Stimulated activated CD4-positive, alpha-beta T cell treated with anti-CD3 and anti-CD28 coated beads, Interleukin-15, amount 100 ng/mL, for 48 hours (primary cell): ENCODE measurements around the gene GGNBP2.

Source experiments
- DNase-seq, 2 donors: peaks; one replicate each; pipeline ENCODE4 v3.0.0-alpha.2; 2020; ENCODE audit warnings: low read depth in 2 of 2

Gene GGNBP2

DNA sequence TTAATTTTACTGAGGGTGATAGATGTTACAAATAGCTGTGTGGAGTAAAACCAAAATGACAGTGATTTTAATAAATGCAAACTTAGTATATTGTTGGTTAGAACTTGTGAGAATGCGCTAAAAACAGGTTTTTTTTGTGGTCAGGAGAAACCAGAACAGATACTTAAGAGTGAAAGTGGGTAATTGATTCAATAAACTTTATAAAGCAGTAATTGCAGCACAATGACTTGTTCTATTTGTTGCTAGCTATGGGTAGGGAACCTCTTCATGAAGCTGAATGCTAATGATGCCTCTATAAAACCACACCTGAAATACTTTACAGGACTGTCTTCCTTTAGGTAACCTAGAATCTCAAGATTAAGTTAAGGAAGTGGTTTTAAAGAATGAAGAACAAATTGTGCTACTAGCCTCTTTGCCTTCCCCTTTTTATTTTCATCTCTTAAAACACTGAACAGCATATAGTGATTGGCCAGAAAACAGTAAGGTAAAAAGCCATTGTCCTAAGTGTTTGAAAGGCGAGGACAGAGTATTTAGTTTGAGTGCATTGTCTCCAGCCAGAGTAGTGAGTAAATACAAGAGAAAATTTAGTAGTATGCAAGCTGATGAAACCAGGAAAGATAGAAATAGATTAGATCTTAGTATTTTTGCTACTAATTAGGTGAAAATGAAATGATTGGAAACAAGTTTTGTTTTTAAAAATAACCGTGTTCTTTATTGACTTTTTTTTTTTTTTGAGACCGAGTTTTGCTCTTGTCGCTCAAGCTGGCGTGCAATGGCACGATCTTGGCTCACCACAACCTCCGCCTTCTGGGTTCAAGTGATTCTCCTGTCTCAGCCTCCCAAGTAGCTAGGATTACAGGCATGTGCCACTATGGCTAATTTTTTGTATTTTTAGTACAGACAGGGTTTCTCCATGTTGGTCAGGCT lies 6.0 kb downstream of the GGNBP2 start:
- no peak for DNase-seq

DNA sequence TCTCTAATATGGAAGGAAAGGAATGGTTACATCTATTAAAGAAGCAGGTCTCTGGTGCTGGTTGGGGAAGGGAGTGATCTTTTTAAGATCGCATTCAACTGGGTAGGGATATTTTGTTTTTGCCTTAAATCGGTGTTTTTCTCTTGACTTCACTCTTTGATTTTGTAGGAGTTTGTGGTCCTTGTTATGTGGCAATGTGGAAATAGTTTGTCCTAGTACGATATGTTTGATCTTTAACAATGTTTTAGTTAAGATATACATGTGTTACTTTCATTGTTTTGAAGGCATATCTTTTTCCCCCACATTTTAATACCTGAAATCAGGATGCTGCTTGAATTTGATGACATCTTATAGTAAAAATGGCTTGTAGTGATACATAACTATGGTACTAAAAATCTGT lies 8.7 kb downstream of the GGNBP2 start:
- DNase-seq = no peak

DNA sequence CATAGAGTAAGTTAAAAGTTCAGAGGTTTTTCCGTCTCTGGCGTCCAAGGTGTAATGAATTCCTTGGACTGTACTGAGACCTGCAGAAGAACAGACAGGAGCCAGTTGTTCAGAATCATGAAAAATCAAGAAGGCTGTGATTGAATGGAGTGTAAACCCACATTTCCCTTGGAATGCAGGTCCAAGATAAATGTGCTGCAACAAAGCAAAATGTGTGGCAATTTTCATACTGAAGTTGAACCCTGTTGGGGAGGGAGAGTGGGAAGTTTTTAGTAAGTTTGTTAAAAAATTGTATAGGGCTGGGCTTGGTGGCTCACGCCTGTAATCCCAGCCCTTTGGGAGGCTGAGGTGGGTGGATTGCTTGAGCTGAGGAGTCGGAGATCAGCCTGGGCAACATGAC lies 21.4 kb downstream of the GGNBP2 start:
- DNase-seq = no peak

DNA sequence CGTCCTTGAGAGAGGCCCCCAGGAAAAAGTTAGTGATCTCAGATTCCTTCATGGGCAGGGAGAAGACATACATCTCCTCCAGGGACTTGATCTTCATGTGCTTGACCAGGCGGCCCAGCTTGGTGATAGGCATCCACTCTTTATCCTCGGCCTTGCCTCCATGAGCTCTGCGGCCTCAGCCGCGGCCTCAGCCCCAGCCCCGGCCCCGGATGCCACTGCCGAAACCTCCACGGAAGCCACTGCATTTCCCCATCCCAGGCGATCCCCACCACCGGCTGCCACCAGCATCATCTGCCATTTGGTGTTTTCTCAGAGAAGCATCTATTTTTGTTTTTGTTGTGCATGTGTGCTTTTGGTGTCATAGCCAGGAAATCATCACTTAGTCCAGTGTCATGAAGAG lies 30.3 kb downstream of the GGNBP2 start:
- DNase-seq = no peak

DNA sequence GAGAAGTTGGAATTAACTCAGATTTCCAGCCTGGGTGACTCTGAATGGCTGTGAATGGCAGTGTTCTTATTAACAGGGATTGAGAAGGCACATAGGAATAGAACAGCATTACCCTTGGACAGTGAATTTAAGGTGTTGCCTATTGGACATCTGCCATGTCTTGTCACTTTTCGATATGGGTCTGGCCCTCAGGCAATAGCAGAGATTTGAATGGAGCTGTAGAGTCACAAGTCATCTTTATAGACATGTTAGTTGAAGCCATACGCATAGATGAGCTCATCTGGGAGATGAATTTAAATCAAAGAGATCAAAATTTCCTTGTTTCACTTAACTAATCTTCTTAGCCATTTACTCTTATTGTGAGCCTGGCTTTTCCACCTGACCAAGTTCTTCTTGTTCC lies 32.1 kb downstream of the GGNBP2 start:
- DNase-seq = no peak

DNA sequence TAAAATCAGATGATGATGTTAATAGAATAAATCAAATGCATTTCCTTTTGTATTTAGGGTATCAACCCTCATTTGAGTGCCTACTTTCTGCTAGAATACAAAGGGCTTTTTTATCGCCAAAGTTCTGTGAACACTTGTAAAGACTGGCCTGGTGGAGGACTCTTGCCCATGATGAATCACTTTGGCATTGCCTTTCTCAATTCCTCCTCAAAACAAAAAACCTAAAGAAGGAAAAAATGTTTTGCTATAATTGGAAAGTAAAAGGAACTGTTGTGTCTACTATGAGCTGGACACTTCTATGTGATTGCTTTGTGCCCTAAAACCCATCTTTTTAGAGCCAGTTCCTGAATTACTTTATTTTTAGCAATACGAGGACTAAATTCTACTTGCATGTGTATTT lies 34.0 kb downstream of the GGNBP2 start:
- no peak for DNase-seq

DNA sequence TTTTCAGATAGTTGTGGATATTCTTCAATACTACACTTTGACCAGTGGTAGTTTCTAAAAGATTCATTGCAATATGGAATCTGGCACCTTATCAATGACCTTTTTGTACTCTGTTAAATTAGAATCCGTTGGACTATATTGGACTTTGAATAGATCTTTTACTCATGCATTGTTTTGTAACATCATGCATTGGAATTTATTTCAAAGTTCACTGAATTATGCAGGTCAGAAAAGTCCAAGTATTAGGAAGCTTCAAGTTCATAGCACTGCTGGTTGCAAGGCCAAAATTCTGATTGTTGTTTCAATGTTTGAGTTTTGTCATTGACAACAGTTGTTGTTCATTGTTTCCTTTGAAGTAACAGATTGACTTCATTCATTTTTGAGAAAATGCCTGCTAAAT lies 39.1 kb downstream of the GGNBP2 start:
- DNase-seq = no peak

DNA sequence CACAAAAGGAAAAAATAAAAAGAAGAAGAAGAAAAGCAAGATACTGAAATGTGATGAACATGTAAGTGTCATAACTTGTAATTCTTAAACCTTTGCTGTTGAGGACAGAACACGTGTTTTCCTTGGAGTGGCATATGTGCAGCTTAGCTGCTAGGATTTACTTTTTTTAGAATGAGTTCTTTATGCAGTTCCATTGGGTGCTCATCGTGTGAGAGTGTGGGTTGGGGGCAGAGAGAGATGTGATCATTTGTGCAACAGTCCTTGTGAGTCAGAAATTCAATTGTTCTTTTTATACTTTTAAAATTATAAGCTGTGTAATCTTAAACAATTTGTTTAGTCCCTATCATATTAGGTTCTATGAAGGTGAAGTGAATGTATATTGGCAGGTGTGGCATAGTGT lies 41.4 kb downstream of the GGNBP2 start:
- DNase-seq = no peak

DNA sequence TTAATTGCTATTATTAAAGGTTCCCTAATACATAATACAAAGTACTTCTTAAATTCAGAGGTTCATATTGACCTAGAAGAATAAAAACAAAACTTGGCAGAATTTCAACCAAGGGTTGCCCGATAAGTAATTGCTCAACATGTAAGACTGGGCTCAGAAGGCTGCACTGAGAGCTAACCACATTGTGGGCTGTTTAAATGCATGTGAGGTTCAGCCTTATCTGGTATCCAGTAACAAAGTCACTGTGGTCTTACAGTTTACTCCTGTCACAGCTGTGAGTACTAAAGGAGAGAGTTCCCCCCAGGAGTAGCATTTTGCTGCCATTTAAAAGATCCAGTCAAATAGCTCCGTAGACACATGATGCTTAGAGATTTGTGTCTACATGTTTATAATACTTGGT lies 45.4 kb downstream of the GGNBP2 start:
- DNase-seq = no peak

DNA sequence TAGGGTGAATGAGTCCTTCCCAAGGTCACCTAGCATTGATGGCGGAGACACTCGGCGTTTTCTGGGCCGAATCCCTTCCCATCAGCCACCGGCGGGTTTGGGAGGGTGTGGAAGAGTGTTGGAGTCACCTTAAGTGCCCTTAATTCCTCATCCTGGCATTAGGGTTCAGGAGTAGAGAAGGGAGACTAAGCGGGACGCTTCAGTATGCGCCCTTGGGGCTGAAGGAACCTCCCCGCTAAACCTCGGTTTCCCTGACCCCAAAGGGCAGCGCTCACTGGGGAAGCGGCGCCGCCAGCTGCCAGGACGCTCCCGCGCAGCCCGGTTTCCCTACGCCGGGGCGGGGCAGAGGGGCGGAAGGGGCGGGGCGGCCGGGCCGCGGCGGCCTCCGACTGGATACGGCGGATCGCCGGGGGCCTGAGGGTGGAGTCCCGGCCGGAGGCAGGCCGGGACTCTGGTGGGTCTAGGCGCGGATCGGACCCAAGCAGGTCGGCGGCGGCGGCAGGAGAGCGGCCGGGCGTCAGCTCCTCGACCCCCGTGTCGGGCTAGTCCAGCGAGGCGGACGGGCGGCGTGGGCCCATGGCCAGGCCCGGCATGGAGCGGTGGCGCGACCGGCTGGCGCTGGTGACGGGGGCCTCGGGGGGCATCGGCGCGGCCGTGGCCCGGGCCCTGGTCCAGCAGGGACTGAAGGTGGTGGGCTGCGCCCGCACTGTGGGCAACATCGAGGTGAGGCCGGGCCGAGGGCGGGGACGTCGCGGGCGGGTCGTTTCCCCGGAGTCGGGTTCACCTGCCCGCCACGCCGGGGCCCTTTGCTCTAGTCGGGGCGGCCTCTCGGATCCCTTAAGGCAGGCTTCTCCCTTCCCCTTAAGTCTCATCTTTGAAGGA lies 47.0 kb downstream of the GGNBP2 start, which contains the start of gene DHRS11:
Gene DHRS11, plus strand, starts transcription at position 446 of the 882 bp plus-strand sequence. Its CDS starts 131 bp downstream, at position 577.
- peak; percentile 46 to 78 for DNase-seq

DNA sequence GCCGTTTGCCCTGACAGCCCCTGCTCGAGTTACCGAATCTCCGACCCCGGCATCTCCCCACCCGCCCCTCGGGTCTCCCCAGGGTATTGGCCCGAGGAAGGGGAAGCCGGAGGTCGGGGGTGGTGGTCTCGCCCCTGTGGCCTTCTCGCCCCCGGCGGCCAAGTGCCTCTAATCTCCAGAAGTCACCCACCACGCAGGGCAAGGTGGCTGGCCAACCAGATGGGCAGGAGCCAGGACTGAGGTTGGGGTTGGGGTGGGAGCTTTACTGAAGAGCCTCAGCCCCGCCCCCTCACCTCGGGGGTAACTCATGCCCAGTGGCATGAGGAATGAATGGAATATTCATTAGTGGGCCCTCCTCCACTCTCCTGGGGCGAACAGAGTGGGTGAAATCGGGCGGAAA lies 47.6 kb downstream of the GGNBP2 start:
- no peak for DNase-seq

DNA sequence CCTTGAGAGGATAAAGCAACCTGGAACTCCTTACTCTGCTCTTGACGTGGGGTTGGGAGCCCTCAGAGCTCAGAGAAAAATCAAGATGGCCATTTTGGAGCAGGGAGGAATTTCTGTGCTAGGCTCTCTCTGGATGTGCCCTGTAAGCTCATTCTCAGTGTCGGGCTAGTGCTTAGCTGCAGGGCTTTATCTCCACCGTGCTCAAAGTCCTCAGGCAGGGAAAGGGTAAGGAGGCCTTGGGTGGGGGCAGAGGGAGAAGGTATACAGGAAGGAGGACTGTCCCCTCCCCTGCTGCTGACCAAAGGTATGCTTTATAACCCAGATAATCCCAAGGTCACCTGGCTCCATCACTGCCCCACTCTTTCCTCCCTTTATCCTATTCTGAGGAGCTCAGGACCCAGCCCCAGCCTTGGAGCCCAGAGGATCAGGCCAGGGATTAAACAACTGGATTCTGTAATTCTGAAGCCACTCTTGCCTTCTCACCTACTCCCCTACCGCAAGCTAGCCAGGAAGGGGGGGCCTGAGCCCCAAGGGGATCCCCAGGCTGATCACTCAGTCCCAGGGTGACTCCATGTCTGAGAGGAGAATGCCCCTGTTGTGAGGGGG lies 48.1 kb downstream of the GGNBP2 start:
- no peak for DNase-seq

DNA sequence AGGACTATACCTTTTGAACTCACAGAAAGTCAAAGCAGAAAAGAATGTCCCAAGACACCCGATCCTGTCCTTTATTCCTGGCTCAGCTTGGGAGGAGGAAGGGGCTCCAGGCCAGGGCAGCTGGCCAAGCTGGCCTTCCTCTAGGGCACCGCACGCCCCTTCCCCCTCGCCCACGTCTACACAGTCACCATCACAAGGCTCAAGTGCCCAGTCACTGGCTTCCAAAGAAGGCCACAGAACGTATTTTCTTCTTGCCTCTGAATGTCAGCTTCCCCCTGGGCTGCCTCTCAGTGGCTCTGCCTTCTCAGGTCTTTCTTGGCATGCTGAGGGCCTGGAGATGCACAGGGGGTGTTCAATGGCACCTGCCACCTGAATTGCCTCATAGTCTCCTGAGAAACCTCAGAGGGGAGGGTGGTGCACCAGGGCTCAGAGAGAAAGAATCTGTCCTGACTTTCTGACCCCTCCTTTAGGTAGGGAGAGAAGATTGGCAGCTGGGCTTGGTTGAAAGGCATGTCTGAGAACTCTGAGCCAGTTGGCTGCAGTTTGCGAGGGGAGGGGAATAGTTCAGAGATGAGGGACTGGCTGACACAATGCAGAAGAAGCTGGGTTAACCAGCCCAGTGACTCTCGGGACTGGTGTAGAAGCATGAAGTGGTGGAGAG lies 49.1 kb downstream of the GGNBP2 start:
- no peak for DNase-seq

DNA sequence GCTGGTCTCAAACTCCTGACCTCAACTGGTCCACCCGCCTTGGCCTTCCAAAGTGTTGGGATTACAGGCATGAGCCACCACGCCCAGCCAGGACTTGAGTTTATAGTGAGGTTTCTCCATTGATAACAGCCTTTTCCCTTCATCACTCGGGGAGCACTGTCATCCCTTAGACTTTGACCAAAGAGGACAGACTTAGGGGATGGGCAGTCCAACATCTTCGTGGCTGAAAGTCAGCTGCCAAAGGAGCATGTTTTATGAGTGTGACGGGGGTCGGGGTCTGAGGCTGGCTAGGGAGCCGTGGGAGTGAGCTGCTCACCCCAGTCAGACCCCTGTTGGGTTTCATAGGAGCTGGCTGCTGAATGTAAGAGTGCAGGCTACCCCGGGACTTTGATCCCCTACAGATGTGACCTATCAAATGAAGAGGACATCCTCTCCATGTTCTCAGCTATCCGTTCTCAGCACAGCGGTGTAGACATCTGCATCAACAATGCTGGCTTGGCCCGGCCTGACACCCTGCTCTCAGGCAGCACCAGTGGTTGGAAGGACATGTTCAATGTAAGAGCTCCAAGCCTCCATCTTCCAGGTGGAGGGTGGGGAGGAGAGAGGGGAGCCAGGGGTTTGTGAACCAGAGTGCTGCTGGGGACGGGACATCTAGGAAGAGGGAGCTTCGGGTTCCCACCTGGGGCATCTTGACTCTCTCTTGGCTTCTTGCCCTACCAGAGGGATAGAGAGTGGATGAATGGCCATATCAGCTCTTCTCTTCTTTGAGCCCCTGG lies 50.1 kb downstream of the GGNBP2 start:
- DNase-seq = no peak

DNA sequence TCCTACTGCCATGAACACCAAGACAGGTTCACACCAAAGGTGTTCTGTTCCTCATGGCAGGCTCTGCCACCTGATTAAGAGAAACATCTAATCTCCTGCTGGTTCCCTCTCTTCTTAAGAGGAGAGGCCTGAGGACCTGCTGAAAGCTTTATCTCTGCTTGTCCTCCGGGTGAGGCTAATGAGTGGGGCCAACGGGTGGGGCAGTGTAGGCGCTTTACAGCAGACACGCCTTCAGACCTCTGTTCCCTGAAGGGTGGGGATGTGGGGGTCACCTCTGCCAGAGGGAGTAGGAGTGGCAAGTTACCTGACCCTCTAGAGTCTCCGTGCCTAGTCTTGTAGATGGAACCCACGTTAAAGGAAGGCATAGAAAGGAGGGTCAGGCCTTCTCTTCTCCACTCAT lies 52.5 kb downstream of the GGNBP2 start:
- DNase-seq = no peak

DNA sequence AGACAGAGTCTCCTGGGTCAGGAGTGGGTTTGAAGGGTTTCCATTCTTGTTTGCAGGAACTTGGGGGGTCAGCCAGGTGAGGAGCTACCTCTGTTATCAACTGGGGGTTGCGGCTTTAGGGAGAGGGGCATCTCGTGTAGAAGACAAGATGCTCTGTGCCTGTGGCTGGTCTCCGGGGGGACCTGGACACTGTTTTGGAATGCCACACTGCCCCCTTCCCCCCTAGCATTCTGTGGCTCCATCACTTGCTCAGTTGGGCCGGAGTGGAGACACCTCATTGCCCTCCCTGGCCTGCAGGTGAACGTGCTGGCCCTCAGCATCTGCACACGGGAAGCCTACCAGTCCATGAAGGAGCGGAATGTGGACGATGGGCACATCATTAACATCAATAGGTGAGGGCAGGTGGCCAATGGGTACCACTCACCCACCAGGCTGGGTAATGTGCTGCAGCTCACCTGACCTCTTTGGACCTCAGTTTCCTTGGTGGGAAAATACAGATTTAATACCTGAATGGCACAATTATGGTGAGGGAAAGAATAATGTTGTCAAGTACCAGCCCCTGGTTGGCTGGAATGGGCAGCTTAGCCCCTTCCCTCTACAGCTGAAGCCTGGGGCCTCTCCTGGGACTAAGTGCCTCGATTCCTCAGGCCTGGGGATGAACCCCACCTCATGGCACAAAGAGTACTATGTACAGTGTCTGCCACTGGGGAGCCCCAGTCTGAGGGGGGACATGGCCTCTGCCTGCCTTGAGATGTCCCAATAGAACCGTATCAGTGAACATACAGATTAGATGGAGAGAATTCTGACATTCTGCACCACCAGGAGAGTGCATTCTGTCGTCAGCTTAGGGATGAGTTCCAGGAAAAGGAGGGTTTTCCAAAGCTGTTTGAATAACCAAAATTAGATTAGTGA lies 53.4 kb downstream of the GGNBP2 start:
- no peak for DNase-seq

DNA sequence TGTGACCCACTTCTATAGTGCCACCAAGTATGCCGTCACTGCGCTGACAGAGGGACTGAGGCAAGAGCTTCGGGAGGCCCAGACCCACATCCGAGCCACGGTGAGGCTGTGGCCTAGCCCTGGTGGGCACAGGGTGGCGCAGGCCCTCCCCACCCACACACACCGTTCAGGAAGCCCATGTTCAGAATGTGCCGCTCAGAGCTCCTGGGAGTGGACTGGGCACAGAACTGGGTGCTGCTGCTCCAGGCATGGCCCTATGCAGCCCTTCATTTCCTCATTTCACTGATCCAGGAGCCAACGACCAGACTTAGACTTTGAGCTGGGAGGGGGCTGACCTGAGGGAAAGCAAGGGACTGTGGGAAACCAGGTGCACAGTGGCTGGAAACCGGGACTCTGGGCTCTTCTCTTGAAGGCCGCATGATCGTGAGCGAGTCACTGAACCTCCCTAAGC lies 54.3 kb downstream of the GGNBP2 start:
- no peak for DNase-seq

DNA sequence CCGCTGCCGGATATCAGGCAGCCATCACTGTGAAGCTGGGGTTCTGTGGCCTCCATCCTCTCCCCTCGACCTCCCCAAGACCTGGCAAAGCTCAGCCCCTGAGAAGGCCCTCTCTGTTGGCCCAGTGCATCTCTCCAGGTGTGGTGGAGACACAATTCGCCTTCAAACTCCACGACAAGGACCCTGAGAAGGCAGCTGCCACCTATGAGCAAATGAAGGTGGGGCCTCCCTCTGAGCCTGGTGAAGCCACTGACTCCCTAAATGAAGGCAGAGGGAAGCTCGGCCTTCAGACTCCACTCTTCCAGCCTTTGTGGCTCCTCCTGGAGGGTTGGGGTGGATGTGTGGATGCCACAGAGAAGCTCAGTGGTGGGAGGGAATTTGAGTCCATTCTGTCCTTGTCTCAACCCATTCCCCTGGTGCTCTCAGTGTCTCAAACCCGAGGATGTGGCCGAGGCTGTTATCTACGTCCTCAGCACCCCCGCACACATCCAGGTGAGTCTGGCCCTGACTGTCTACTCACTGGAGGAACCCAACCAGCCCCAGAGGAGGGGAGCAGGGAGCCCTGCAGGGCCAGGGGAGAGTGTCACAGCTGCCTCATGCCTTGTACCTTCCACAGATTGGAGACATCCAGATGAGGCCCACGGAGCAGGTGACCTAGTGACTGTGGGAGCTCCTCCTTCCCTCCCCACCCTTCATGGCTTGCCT lies 55.0 kb downstream of the GGNBP2 start:
- DNase-seq = no peak

DNA sequence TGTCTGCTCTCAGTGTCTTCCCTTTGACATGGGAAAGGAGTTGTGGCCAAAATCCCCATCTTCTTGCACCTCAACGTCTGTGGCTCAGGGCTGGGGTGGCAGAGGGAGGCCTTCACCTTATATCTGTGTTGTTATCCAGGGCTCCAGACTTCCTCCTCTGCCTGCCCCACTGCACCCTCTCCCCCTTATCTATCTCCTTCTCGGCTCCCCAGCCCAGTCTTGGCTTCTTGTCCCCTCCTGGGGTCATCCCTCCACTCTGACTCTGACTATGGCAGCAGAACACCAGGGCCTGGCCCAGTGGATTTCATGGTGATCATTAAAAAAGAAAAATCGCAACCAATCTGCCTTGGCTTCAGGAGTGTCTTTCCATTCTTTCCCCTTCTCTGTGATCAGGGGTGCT lies 55.7 kb downstream of the GGNBP2 start:
- DNase-seq = no peak
